NCI-H187 treated with DMSO at 0.1 percent for 48 hours (cell line): Measurements from ENCODE around the gene GRWD1.

Experiments
- DNase-seq: peaks from one replicate; lab custom pipeline; 2025; lab: John Stamatoyannopoulos, UW

Gene GRWD1

GRCh38 chr19:48456864-48457263 lies 11.1 kb downstream of the GRWD1 start:
- DNase-seq, result no peak

GRCh38 chr19:48458016-48458415 lies 12.2 kb downstream of the GRWD1 start:
- no peak for DNase-seq

- no peak for DNase-seq
These were observed 15.8 kb downstream of the GRWD1 start for GRCh38 chr19:48461651-48461981.

- DNase-seq, result no peak
These were observed 16.3 kb downstream of the GRWD1 start for GRCh38 chr19:48461982-48462655.

GRCh38 chr19:48465215-48465614 lies 19.4 kb downstream of the GRWD1 start:
- DNase-seq, result no peak

GRCh38 chr19:48466561-48467325 lies 21.0 kb downstream of the GRWD1 start:
- no peak for DNase-seq

- peak; percentile 100 for DNase-seq
These were observed 23.0 kb downstream of the GRWD1 start for GRCh38 chr19:48468772-48469288.

GRCh38 chr19:48469289-48469881 lies 23.6 kb downstream of the GRWD1 start, which contains the start of gene CYTH2:
Gene CYTH2, plus strand, starts transcription at chr19:48469369. Its CDS starts 139 bp downstream, at chr19:48469508.
- DNase-seq, result no peak

- DNase-seq, result no peak
These were observed 24.3 kb downstream of the GRWD1 start for GRCh38 chr19:48469934-48470680.

GRCh38 chr19:48470856-48471255 lies 25.1 kb downstream of the GRWD1 start:
- no peak for DNase-seq

GRCh38 chr19:48471836-48472235 lies 26.1 kb downstream of the GRWD1 start:
- peak; percentile 77 for DNase-seq

- no peak for DNase-seq
These were observed 27.6 kb downstream of the GRWD1 start for GRCh38 chr19:48473161-48473966.

GRCh38 chr19:48474084-48474592 lies 28.4 kb downstream of the GRWD1 start:
- no peak for DNase-seq

- DNase-seq, result no peak
These were observed 29.7 kb downstream of the GRWD1 start for GRCh38 chr19:48475369-48476068.

- no peak for DNase-seq
These were observed 30.4 kb downstream of the GRWD1 start for GRCh38 chr19:48476176-48476575.

- no peak for DNase-seq
These were observed 31.4 kb downstream of the GRWD1 start for GRCh38 chr19:48477067-48477685.

- no peak for DNase-seq
These were observed 32.0 kb downstream of the GRWD1 start for GRCh38 chr19:48477698-48478338.

GRCh38 chr19:48478339-48479256 lies 32.8 kb downstream of the GRWD1 start:
- DNase-seq, result no peak
